CD14-positive monocyte (primary cell): ENCODE results near the gene RWDD2A. TPM values are rescaled to one million over a fixed set of nuclear protein-coding genes. Genes with fewer than 3 reads are reported as not detected.

ENCODE experiments used
- DNase-seq, 3 donors: peaks; one replicate each; pipeline ENCODE4 v3.0.0-alpha.2; 2011 to 2022
- H2AFZ ChIP-seq: 2 replicates; pipeline ENCODE4 v1.6.0; 2012; ENCODE audit warnings: mild to moderate bottlenecking, low read depth, low read length, inconsistent platforms; ENCODE audit not compliant: insufficient read depth, poor library complexity, severe bottlenecking
- H3K27ac ChIP-seq, 2 donors: 1 replicate in 1 of 2; 2 replicates in 1 of 2; pipeline ENCODE4 v1.5.1; 2012 to 2013; ENCODE audit warnings: low read length in 2 of 2, control low read depth in 1 of 2, inconsistent platforms in 1 of 2, low read depth in 1 of 2, mild to moderate bottlenecking in 1 of 2
- H3K27me3 ChIP-seq, 2 donors: one replicate each; pipeline versions ENCODE4 v1.6.0 to v1.6.1; 2011 to 2013; ENCODE audit warnings: low read length in 2 of 2; ENCODE audit not compliant: control insufficient read depth in 2 of 2, insufficient read depth in 2 of 2
- H3K36me3 ChIP-seq, 2 donors: replicated peaks in 1 of 2; 1 replicate in 1 of 2; 2 replicates in 1 of 2; pipeline versions ENCODE4 v1.5.1 to v1.6.1; 2012 to 2013; ENCODE audit warnings: low read length in 2 of 2, control low read depth in 1 of 2, inconsistent platforms in 1 of 2, mild to moderate bottlenecking in 1 of 2; ENCODE audit not compliant: insufficient read depth in 2 of 2, control insufficient read depth in 1 of 2
- H3K4me1 ChIP-seq, 2 donors: 1 replicate in 1 of 2; 2 replicates in 1 of 2; pipeline versions ENCODE4 v1.5.1 to v1.6.1; 2012 to 2013; ENCODE audit warnings: low read length in 2 of 2, control low read depth in 1 of 2, inconsistent platforms in 1 of 2, mild to moderate bottlenecking in 1 of 2, moderate library complexity in 1 of 2; ENCODE audit not compliant: insufficient read depth in 2 of 2, control insufficient read depth in 1 of 2
- H3K4me2 ChIP-seq: replicated peaks from 2 replicates; pipeline ENCODE3; 2012; ENCODE audit warnings: low read length, moderate library complexity, mild to moderate bottlenecking; ENCODE audit not compliant: poor library complexity, severe bottlenecking; ENCODE audit errors: extremely low read depth
- H3K4me3 ChIP-seq, 3 experiments: fragments of 200-600 bp in 1 of 3; sonication (generic) in 1 of 3; replicated peaks in 1 of 3; 1 replicate in 2 of 3; 2 replicates in 1 of 3; pipeline ENCODE4 v1.5.1; 2011 to 2013; ENCODE audit warnings: low read length in 3 of 3, mild to moderate bottlenecking in 3 of 3, control low read depth in 2 of 3, low read depth in 2 of 3, inconsistent platforms in 1 of 3, moderate library complexity in 1 of 3
- H3K79me2 ChIP-seq: 2 replicates; pipeline ENCODE4 v1.6.0; 2012; ENCODE audit warnings: mild to moderate bottlenecking, control low read depth, inconsistent platforms, low read length, moderate library complexity; ENCODE audit not compliant: insufficient read depth
- H3K9ac ChIP-seq: 2 replicates; pipeline ENCODE4 v1.6.0; 2017; ENCODE audit warnings: low read length, mild to moderate bottlenecking; ENCODE audit not compliant: insufficient read depth, poor library complexity, severe bottlenecking
- H3K9me3 ChIP-seq, 2 donors: replicated peaks in 1 of 2; 1 replicate in 1 of 2; 2 replicates in 1 of 2; pipeline versions ENCODE4 v1.5.1 to v1.6.1; 2012 to 2013; ENCODE audit warnings: low read length in 2 of 2, control low read depth in 1 of 2; ENCODE audit not compliant: control insufficient read depth in 1 of 2, insufficient read depth in 1 of 2
- H4K20me1 ChIP-seq: 2 replicates; pipeline ENCODE4 v1.6.0; 2012; ENCODE audit warnings: mild to moderate bottlenecking, low read length, control low read depth, moderate library complexity; ENCODE audit not compliant: insufficient read depth
- H3K27ac Mint-ChIP-seq, 7 donors: one replicate each; pipeline ENCODE4 v1.8.0; 2020; ENCODE audit warnings: mild to moderate bottlenecking in 7 of 7, mixed read lengths in 7 of 7, moderate library complexity in 6 of 7, inconsistent platforms in 2 of 7
- H3K27me3 Mint-ChIP-seq, 3 donors: one replicate each; pipeline ENCODE4 v1.8.0; 2021 to 2022; ENCODE audit warnings: low read depth in 3 of 3, mild to moderate bottlenecking in 3 of 3, mixed read lengths in 3 of 3, moderate library complexity in 3 of 3, inconsistent platforms in 1 of 3
- H3K36me3 Mint-ChIP-seq, 2 donors: one replicate each; pipeline ENCODE4 v1.8.0; 2020; ENCODE audit warnings: mixed read lengths in 2 of 2, inconsistent platforms in 1 of 2, mild to moderate bottlenecking in 1 of 2
- H3K4me1 Mint-ChIP-seq: one replicate; pipeline ENCODE4 v1.8.0; 2020; ENCODE audit warnings: mild to moderate bottlenecking, mixed read lengths
- H3K4me3 Mint-ChIP-seq, 2 donors: one replicate each; pipeline ENCODE4 v1.8.0; 2020; ENCODE audit warnings: mild to moderate bottlenecking in 2 of 2, mixed read lengths in 2 of 2, moderate library complexity in 1 of 2
- H3K9me3 Mint-ChIP-seq, 7 donors: one replicate each; pipeline ENCODE4 v1.8.0; 2020 to 2022; ENCODE audit warnings: mixed read lengths in 7 of 7, mild to moderate bottlenecking in 6 of 7, moderate library complexity in 6 of 7, inconsistent platforms in 2 of 7
- CTCF ChIP-seq: fragments of 200-600 bp; IDR thresholded peaks from one replicate; pipeline ENCODE4 v1.8.0; 2022; ENCODE audit warnings: antibody characterized with exemption, mild to moderate bottlenecking
- WGBS: methylation state at CpG from one replicate; pipeline ENCODE4 v1.1.5; 2013; ENCODE audit warnings: missing lambda C conversion rate; ENCODE audit not compliant: insufficient coverage; 5-methylcytosine and 5-hydroxymethylcytosine counted together
- intact Hi-C, 2 donors: fragments of 100-400 bp; cut with micrococcal nuclease; formaldehyde crosslinking; loops; one replicate each; pipeline versions ENCODE4 v1.15.0 to v1.15.1; 2023
- polyA plus RNA-seq, 3 donors: library from polyadenylated mRNA; depleted of rRNA in 1 of 3; unstranded in 2 of 3; stranded (reverse) in 1 of 3; fragments of 300-500 nt in 2 of 3; fragments of >200 nt in 1 of 3; fragmentation: Illumina TruSeq in 2 of 3; gene quantifications; 1 replicate in 2 of 3; 2 replicates in 1 of 3; pipeline ENCODE4 v1.2.3, GENCODE V29; 2012 to 2021

RWDD2A gene
- polyA plus RNA-seq, 3 donors: 0.77 to 1.2 (median 1.1) TPM

- Histone ChIP-seq H3K9me3 (no peaks in the 10 kb centered on the region), H4K20me1 (no peaks in the 10 kb centered on the region), H3K79me2 (no peaks in the 10 kb centered on the region), H2AFZ (no peak overlapping the region), H3K9ac (no peak overlapping the region), H3K4me2 (no peak overlapping the region), H3K27me3 (no peaks in the 10 kb centered on the region), H3K36me3 (peaks cover 82 to 99% of the 10 kb centered on the region in 2 donors), H3K4me1 (no peaks in the 10 kb centered on the region), H3K27ac (no peak overlapping the region), H3K4me3 (no peak overlapping the region)
- Mint-ChIP-seq H3K27me3 (no peaks in the 10 kb centered on the region), H3K27ac (no peak overlapping the region), H3K4me1 (no peaks in the 10 kb centered on the region), H3K36me3 (peaks cover 84 to 92% of the 10 kb centered on the region in 2 donors), H3K9me3 (no peaks in the 10 kb centered on the region), H3K4me3 (no peak overlapping the region)
- intact Hi-C loops: no loop called here
- no peak for DNase-seq
- no peak for TF ChIP-seq CTCF
- WGBS: no CpG with 5 or more reads among the region's 1 CpG
Observed at GRCh38 chr6:83169511-83169910, 23.6 kb upstream of the RWDD2A start.

GRCh38 chr6:83176246-83176645 is 16.9 kb upstream of the RWDD2A start:
- Histone ChIP-seq H2AFZ (no peak overlapping the region), H3K9ac (no peak overlapping the region), H3K27ac (no peak overlapping the region), H3K4me1 (no peaks in the 10 kb centered on the region), H3K27me3 (no peaks in the 10 kb centered on the region), H3K4me2 (no peak overlapping the region), H3K9me3 (no peaks in the 10 kb centered on the region), H3K36me3 (peaks cover 59 to 93% of the 10 kb centered on the region in 2 donors), H3K4me3 (no peak overlapping the region), H3K79me2 (no peaks in the 10 kb centered on the region), H4K20me1 (no peaks in the 10 kb centered on the region)
- peaks cover 60 to 84% of the 10 kb centered on the region in 2 donors for H3K36me3 Mint-ChIP-seq
- no peak for DNase-seq
- WGBS: 100% methylated on average over 3 of the region's 4 CpGs
- no peaks in the 10 kb centered on the region for H3K27me3 Mint-ChIP-seq
- H3K4me3 Mint-ChIP-seq: no peak overlapping the region
- H3K4me1 Mint-ChIP-seq: no peaks in the 10 kb centered on the region
- intact Hi-C loops: no loop called here
- TF ChIP-seq CTCF: no peak
- no peaks in the 10 kb centered on the region for H3K9me3 Mint-ChIP-seq
- H3K27ac Mint-ChIP-seq: peak overlapping the region in 1 of 7 donors; percentile 46
